CD4-positive, alpha-beta T cell treated with Interleukin-10 for 1 hour (primary cell): ENCODE results near the gene RC3H1.
"Not testable (repeated sequence)": the region's sequence is repeated elsewhere in the genome, so short reads cannot be mapped to it uniquely, and the experiment has no call there.

ENCODE experiments used
- DNase-seq: peaks from one replicate; pipeline ENCODE4 v3.0.0-alpha.2; 2020

Gene RC3H1

GRCh38 chr1:174023440-174023839 is 1.3 kb upstream of the RC3H1 start:
- DNase-seq, result peak; percentile 29

- DNase-seq, result no peak
Observed at GRCh38 chr1:174022976-174023277, 770 bp upstream of the RC3H1 start.

GRCh38 chr1:174021591-174022079 is 522 bp downstream of the RC3H1 start:
- peak; percentile 30 for DNase-seq

GRCh38 chr1:174018565-174018964 is 3.6 kb downstream of the RC3H1 start:
- no peak for DNase-seq

- no peak for DNase-seq
Observed at GRCh38 chr1:174017231-174017970, 4.8 kb downstream of the RC3H1 start.

- no peak for DNase-seq
Observed at GRCh38 chr1:174013864-174014418, 8.2 kb downstream of the RC3H1 start.

GRCh38 chr1:174008979-174009378 is 13.2 kb downstream of the RC3H1 start:
- no peak for DNase-seq

- no peak for DNase-seq
Observed at GRCh38 chr1:174008269-174008668, 13.9 kb downstream of the RC3H1 start.

GRCh38 chr1:174007851-174008250 is 14.3 kb downstream of the RC3H1 start:
- no peak for DNase-seq

- no peak for DNase-seq
Observed at GRCh38 chr1:174005032-174005431, 17.1 kb downstream of the RC3H1 start.

GRCh38 chr1:174003867-174004266 is 18.3 kb downstream of the RC3H1 start:
- no peak for DNase-seq

GRCh38 chr1:174001573-174001972 is 20.6 kb downstream of the RC3H1 start:
- no peak for DNase-seq

GRCh38 chr1:174000371-174000770 is 21.8 kb downstream of the RC3H1 start:
- no peak for DNase-seq

GRCh38 chr1:173997791-173998190 is 24.4 kb downstream of the RC3H1 start:
- DNase-seq, result no peak

GRCh38 chr1:173996995-173997394 is 25.2 kb downstream of the RC3H1 start:
- DNase-seq, result no peak

- DNase-seq, result no peak
Observed at GRCh38 chr1:173995475-173995874, 26.7 kb downstream of the RC3H1 start.

- not testable (repeated sequence) for DNase-seq
Observed at GRCh38 chr1:173993948-173994347, 28.2 kb downstream of the RC3H1 start.

GRCh38 chr1:173988068-173988467 is 34.1 kb downstream of the RC3H1 start:
- DNase-seq, result no peak

GRCh38 chr1:173986951-173987350 is 35.2 kb downstream of the RC3H1 start:
- DNase-seq, result no peak

- no peak for DNase-seq
Observed at GRCh38 chr1:173970252-173970651, 51.9 kb downstream of the RC3H1 start.

GRCh38 chr1:173965896-173966295 is 56.3 kb downstream of the RC3H1 start:
- DNase-seq, result not testable (repeated sequence)

- DNase-seq, result no peak
Observed at GRCh38 chr1:173963477-173963876, 58.7 kb downstream of the RC3H1 start.

- no peak for DNase-seq
Observed at GRCh38 chr1:173960625-173961024, 61.5 kb downstream of the RC3H1 start.

GRCh38 chr1:173954179-173954578 is 68.0 kb downstream of the RC3H1 start:
- no peak for DNase-seq

GRCh38 chr1:173948594-173948993 is 73.6 kb downstream of the RC3H1 start:
- no peak for DNase-seq
